ENCODE results near the gene INSR.
"Not testable (repeated sequence)": the region's sequence is repeated elsewhere in the genome, so short reads cannot be mapped to it uniquely, and the experiment has no call there.

The INSR gene

GRCh38 chr19:7067716-7068115 lies 226.5 kb downstream of the INSR start:
- no peak for TF ChIP-seq CTCF (IDR thresholded peaks at IDR 0.05; ENCODE audit: low read depth, low read length)
- no peak overlapping the region for H3K4me3 ChIP-seq (ENCODE audit: low read depth, low read length)
- in situ Hi-C loops (cut with HindIII; ENCODE audit: low sequenced_read_pairs): no loop called here
- DNase-seq (ENCODE audit: low read depth, low spot score): no peak

GRCh38 chr19:7067122-7067521 lies 227.1 kb downstream of the INSR start:
- in situ Hi-C loops (cut with HindIII; ENCODE audit: low sequenced_read_pairs); H3K4me3 ChIP-seq (ENCODE audit: low read depth, low read length); DNase-seq (ENCODE audit: low read depth, low spot score): not testable (repeated sequence)
- TF ChIP-seq CTCF (IDR thresholded peaks at IDR 0.05; ENCODE audit: low read depth, low read length): peak; percentile 30

- no peak for TF ChIP-seq CTCF (IDR thresholded peaks at IDR 0.05; ENCODE audit: low read depth, low read length)
- in situ Hi-C loops (cut with HindIII; ENCODE audit: low sequenced_read_pairs): no loop called here
- no peak for DNase-seq (ENCODE audit: low read depth, low spot score)
- no peak overlapping the region for H3K4me3 ChIP-seq (ENCODE audit: low read depth, low read length)
These were observed 230.3 kb downstream of the INSR start for GRCh38 chr19:7063764-7064418.

GRCh38 chr19:7063339-7063738 lies 230.9 kb downstream of the INSR start:
- in situ Hi-C loops (cut with HindIII; ENCODE audit: low sequenced_read_pairs): no loop called here
- TF ChIP-seq CTCF (IDR thresholded peaks at IDR 0.05; ENCODE audit: low read depth, low read length): no peak
- no peak for DNase-seq (ENCODE audit: low read depth, low spot score)
- H3K4me3 ChIP-seq (ENCODE audit: low read depth, low read length): no peak overlapping the region
